ENCODE results near the gene PDE6H. TPM values are rescaled to one million over a fixed set of nuclear protein-coding genes. Genes with fewer than 3 reads are reported as not detected.

The PDE6H gene
- total and polyA plus RNA-seq, 2 donors (not counting 3 experiments of a cell fraction or from before 2014, with no cell fraction given) = not detected

DNA sequence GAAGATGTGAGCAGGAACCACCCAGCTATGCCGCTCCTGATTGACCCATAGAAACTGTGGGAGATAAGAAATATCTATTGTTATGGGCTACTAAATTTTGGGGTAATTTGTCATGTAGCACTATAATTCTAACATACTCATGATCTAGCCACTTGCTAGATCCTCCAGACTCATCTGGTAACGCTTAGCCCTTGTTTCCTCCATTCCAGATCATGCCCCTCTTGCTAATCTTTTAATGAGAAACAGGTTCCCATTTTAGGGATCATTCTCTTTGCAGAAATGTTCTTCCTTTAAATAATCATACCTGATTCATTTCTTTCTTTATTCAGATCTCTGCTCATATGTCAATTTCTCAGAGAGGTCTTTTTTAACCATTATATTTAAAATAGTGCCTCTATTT, 7.6 kb upstream of the PDE6H start:
- Histone ChIP-seq H3K9me1 (replicated peaks; ENCODE audit: control insufficient read depth, extremely low read depth, insufficient read depth, low read length) (no peaks in the 10 kb centered on the region), H3K79me2 (ENCODE audit: control insufficient read depth, insufficient read depth, low read length) (peaks cover 11% of the 10 kb centered on the region), H3K36me3 (ENCODE audit: control insufficient read depth in 2 of 2, extremely low read depth in 1 of 2, insufficient read depth in 2 of 2, low read length in 2 of 2) (no peaks in the 10 kb centered on the region), H3K27me3 (ENCODE audit: control insufficient read depth in 2 of 2, insufficient read depth in 2 of 2, low read length in 2 of 2) (no peaks in the 10 kb centered on the region), H2AFZ (ENCODE audit: low read depth, low read length) (no peak overlapping the region), H3K4me3 (replicated peaks in 1 of 3; ENCODE audit: insufficient read depth in 1 of 3, low read depth in 1 of 3, low read length in 3 of 3) (no peak overlapping the region), H3K27ac (ENCODE audit: insufficient read depth, low read depth, low read length) (no peak overlapping the region), H3K4me2 (ENCODE audit: insufficient read depth, low read length) (no peak overlapping the region), H3K9ac (replicated peaks; ENCODE audit: extremely low read depth, insufficient read depth, low read length) (no peak overlapping the region), H4K20me1 (replicated peaks; ENCODE audit: control insufficient read depth, extremely low read depth, insufficient read depth, low read length) (no peaks in the 10 kb centered on the region), H3K4me1 (ENCODE audit: control insufficient read depth, extremely low read depth, insufficient read depth, low read length) (peaks cover 17% of the 10 kb centered on the region), H3K9me3 (replicated peaks; ENCODE audit: control insufficient read depth, insufficient read depth, low read length) (no peaks in the 10 kb centered on the region)
- dilution Hi-C loops (cut with MboI; ENCODE audit: extremely low pct_ligation_motif_present, low sequenced_read_pairs) = no loop called here
- ChIA-PET CTCF (no interaction called here), POLR2A (no interaction called here)
- intact Hi-C loops (cut with micrococcal nuclease) = no loop called here
- no TSS peak for BruUV-seq (replicated peaks)
- no peak for DNase-seq (ENCODE audit: low read depth, low spot score)
- no peak for FAIRE-seq
- TF ChIP-seq POLR2AphosphoS5 (IDR thresholded peaks at IDR 0.05; ENCODE audit: insufficient read depth, low read depth, low read length) = no peak
- TF ChIP-seq JUN (IDR thresholded peaks at IDR 0.05; ENCODE audit: borderline replicate concordance, insufficient read depth, insufficient read length, low read depth) = no peak
- TF ChIP-seq GATA2 (IDR thresholded peaks at IDR 0.05; ENCODE audit: insufficient read depth, insufficient read length, low read depth, low read length) = no peak
- no peak for TF ChIP-seq EZH2 (IDR thresholded peaks at IDR 0.05; ENCODE audit: borderline replicate concordance, low read depth, low read length, severe bottlenecking)
- TF ChIP-seq MYC (IDR thresholded peaks at IDR 0.05; ENCODE audit: low read depth, low read length) = no peak
- no peak for TF ChIP-seq FOS (IDR thresholded peaks at IDR 0.05; ENCODE audit: borderline replicate concordance, insufficient read depth, low read length)
- TF ChIP-seq, protein P1, sequence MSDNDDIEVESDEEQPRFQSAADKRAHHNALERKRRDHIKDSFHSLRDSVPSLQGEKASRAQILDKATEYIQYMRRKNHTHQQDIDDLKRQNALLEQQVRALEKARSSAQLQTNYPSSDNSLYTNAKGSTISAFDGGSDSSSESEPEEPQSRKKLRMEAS (IDR thresholded peaks at IDR 0.05; ENCODE audit: insufficient read depth, insufficient read length) = no peak
- TF ChIP-seq, protein P2, sequence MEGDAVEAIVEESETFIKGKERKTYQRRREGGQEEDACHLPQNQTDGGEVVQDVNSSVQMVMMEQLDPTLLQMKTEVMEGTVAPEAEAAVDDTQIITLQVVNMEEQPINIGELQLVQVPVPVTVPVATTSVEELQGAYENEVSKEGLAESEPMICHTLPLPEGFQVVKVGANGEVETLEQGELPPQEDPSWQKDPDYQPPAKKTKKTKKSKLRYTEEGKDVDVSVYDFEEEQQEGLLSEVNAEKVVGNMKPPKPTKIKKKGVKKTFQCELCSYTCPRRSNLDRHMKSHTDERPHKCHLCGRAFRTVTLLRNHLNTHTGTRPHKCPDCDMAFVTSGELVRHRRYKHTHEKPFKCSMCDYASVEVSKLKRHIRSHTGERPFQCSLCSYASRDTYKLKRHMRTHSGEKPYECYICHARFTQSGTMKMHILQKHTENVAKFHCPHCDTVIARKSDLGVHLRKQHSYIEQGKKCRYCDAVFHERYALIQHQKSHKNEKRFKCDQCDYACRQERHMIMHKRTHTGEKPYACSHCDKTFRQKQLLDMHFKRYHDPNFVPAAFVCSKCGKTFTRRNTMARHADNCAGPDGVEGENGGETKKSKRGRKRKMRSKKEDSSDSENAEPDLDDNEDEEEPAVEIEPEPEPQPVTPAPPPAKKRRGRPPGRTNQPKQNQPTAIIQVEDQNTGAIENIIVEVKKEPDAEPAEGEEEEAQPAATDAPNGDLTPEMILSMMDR (IDR thresholded peaks at IDR 0.05; ENCODE audit: extremely low read depth in 1 of 2, insufficient read depth in 1 of 2, low read depth in 1 of 2, low read length in 2 of 2) = no peak
- TF ChIP-seq POLR2A (IDR thresholded peaks at IDR 0.05; ENCODE audit: low read depth, low read length) = no peak
